Prostate gland (tissue), 2 donors: ENCODE results near the gene RGS2.

ENCODE experiments used
- POLR2AphosphoS5 ChIP-seq: sonication (generic); formaldehyde crosslinking; IDR thresholded peaks from one replicate; pipeline ENCODE4 v1.6.1; 2017; ENCODE audit warnings: antibody characterized with exemption
- TF ChIP-seq, protein P1 (sequence below), 4 experiments: fragments of 200-600 bp in 2 of 4; fragments of 450-650 bp in 2 of 4; sonication (generic) in 2 of 4; IDR thresholded peaks; 1 replicate in 3 of 4; 2 replicates in 1 of 4; pipeline ENCODE4 v1.5.1; 2016 to 2019; ENCODE audit warnings: antibody characterized with exemption in 4 of 4, mild to moderate bottlenecking in 2 of 4, moderate library complexity in 2 of 4

DNA sequence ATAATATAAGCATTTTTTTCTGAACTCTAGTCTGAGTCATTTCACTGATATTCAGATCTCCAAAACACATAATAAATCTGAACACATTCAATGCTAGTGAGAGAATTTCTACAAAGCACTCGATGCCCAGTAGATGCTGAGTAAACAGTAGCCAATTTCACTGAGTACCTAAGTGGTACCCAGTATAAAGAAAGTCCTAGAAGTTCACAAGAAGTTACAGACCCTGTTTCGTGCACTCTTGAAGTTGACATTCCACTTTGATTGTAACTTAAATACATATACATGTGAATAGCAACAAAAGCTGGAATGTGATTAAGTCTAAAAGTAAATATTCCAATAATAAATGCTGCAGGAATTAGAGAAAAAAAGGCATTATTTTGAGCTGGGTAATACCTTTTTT lies 33.2 kb upstream of the RGS2 start:
- TF ChIP-seq, protein P1, sequence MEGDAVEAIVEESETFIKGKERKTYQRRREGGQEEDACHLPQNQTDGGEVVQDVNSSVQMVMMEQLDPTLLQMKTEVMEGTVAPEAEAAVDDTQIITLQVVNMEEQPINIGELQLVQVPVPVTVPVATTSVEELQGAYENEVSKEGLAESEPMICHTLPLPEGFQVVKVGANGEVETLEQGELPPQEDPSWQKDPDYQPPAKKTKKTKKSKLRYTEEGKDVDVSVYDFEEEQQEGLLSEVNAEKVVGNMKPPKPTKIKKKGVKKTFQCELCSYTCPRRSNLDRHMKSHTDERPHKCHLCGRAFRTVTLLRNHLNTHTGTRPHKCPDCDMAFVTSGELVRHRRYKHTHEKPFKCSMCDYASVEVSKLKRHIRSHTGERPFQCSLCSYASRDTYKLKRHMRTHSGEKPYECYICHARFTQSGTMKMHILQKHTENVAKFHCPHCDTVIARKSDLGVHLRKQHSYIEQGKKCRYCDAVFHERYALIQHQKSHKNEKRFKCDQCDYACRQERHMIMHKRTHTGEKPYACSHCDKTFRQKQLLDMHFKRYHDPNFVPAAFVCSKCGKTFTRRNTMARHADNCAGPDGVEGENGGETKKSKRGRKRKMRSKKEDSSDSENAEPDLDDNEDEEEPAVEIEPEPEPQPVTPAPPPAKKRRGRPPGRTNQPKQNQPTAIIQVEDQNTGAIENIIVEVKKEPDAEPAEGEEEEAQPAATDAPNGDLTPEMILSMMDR (IDR thresholded peaks at IDR 0.05), result no peak
- TF ChIP-seq POLR2AphosphoS5, result no peak
